ENCODE results near the gene GPR183.
"Not testable (repeated sequence)": the region's sequence is repeated elsewhere in the genome, so short reads cannot be mapped to it uniquely, and the experiment has no call there.

The GPR183 gene

GRCh38 chr13:99249606-99250005 is 57.6 kb downstream of the GPR183 start:
- not testable (repeated sequence) for DNase-seq (ENCODE audit: low read depth in 2 of 2)

- not testable (repeated sequence) for DNase-seq (ENCODE audit: low read depth in 2 of 2)
Observed at GRCh38 chr13:99249178-99249577, 58.0 kb downstream of the GPR183 start.

GRCh38 chr13:99246100-99246499 is 61.1 kb downstream of the GPR183 start:
- DNase-seq (ENCODE audit: low read depth in 2 of 2), result no peak

Data from stimulated activated CD8-positive, alpha-beta memory T cell treated with anti-CD3 and anti-CD28 coated beads, Interleukin-7, amount 100 ng/mL, for 1 hour (primary cell).